Amniotic epithelial cell (primary cell): ENCODE results near the gene C1orf116.

Experiments
- DNase-seq: peaks from one replicate; pipeline ENCODE4 v3.0.0-alpha.2; 2010; ENCODE audit warnings: low read depth

Gene C1orf116

GRCh38 chr1:207032528-207033017 is at the start of gene C1orf116:
C1orf116 (minus strand) TSS chr1:207032756; CDS start chr1:207027598, 5,158 bp downstream.
- peak; percentile 6 for DNase-seq

- no peak for DNase-seq
These were observed 49.2 kb upstream of the C1orf116 start for GRCh38 chr1:207081806-207082205.

GRCh38 chr1:207081088-207081487 is 48.5 kb upstream of the C1orf116 start:
- no peak for DNase-seq

- no peak for DNase-seq
These were observed 47.2 kb upstream of the C1orf116 start for GRCh38 chr1:207079706-207080241.

- no peak for DNase-seq
These were observed 46.1 kb upstream of the C1orf116 start for GRCh38 chr1:207078578-207079132.

- peak; percentile 81 for DNase-seq
These were observed 45.2 kb upstream of the C1orf116 start for GRCh38 chr1:207077470-207078377.

- no peak for DNase-seq
These were observed 44.5 kb upstream of the C1orf116 start for GRCh38 chr1:207077012-207077411.

- DNase-seq = no peak
These were observed 43.8 kb upstream of the C1orf116 start for GRCh38 chr1:207076181-207076955.

GRCh38 chr1:207073906-207074820 is 41.6 kb upstream of the C1orf116 start:
- no peak for DNase-seq

GRCh38 chr1:207072233-207072632 is 39.7 kb upstream of the C1orf116 start:
- no peak for DNase-seq

GRCh38 chr1:207071426-207071825 is 38.9 kb upstream of the C1orf116 start:
- DNase-seq = no peak

- no peak for DNase-seq
These were observed 38.3 kb upstream of the C1orf116 start for GRCh38 chr1:207070811-207071210.

- DNase-seq = no peak
These were observed 37.4 kb upstream of the C1orf116 start for GRCh38 chr1:207069858-207070506.

- DNase-seq = no peak
These were observed 36.5 kb upstream of the C1orf116 start for GRCh38 chr1:207069061-207069460.

GRCh38 chr1:207067665-207068064 is 35.1 kb upstream of the C1orf116 start:
- DNase-seq = no peak

GRCh38 chr1:207067185-207067584 is 34.6 kb upstream of the C1orf116 start:
- DNase-seq = no peak

- DNase-seq = no peak
These were observed 32.0 kb upstream of the C1orf116 start for GRCh38 chr1:207064561-207064960.

GRCh38 chr1:207063014-207063413 is 30.5 kb upstream of the C1orf116 start:
- DNase-seq = no peak

GRCh38 chr1:207062058-207062457 is 29.5 kb upstream of the C1orf116 start:
- DNase-seq = no peak

- DNase-seq = no peak
These were observed 28.0 kb upstream of the C1orf116 start for GRCh38 chr1:207060596-207060995.

GRCh38 chr1:207059881-207060280 is 27.3 kb upstream of the C1orf116 start:
- DNase-seq = no peak
